ENCODE results near the gene ZNF561. TPM values are rescaled to one million over a fixed set of nuclear protein-coding genes. Genes with fewer than 3 reads are reported as not detected.

Gene ZNF561
- total RNA-seq, 4 donors from 2014 or later: 20.0 to 52.0 (median 26.3) TPM

DNA sequence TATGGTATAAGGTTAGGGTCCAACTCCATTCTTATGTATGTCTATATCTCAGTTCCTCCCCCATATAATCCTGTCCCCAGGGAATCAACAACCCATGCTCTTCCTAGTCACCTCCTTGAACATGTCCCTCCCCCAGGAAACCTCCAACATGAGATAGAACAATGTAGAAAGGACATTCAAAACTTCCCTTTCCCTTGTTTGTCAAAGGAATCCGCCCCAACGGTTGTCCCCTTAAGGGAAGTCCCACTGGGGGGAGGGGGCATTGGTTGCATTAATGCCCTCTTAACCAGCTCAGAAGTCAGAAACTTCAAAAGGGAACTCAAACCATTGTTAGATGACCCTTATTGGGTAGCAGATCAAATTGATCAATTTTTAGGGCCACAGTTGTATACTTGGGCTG is 6.8 kb upstream of the ZNF561 start:
- H3K36me3 ChIP-seq: peaks cover 0 to 6% (median 0%) of the 10 kb centered on the region in 3 donors
- TF ChIP-seq, protein P1, sequence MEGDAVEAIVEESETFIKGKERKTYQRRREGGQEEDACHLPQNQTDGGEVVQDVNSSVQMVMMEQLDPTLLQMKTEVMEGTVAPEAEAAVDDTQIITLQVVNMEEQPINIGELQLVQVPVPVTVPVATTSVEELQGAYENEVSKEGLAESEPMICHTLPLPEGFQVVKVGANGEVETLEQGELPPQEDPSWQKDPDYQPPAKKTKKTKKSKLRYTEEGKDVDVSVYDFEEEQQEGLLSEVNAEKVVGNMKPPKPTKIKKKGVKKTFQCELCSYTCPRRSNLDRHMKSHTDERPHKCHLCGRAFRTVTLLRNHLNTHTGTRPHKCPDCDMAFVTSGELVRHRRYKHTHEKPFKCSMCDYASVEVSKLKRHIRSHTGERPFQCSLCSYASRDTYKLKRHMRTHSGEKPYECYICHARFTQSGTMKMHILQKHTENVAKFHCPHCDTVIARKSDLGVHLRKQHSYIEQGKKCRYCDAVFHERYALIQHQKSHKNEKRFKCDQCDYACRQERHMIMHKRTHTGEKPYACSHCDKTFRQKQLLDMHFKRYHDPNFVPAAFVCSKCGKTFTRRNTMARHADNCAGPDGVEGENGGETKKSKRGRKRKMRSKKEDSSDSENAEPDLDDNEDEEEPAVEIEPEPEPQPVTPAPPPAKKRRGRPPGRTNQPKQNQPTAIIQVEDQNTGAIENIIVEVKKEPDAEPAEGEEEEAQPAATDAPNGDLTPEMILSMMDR (IDR thresholded peaks at IDR 0.05): no peak
- no peak for TF ChIP-seq POLR2A (IDR thresholded peaks at IDR 0.05)
- H3K27ac ChIP-seq: no peak overlapping the region
- DNase-seq: no peak
- no peaks in the 10 kb centered on the region for H3K27me3 ChIP-seq
- H3K4me1 ChIP-seq: no peaks in the 10 kb centered on the region
- H3K4me3 ChIP-seq: no peak overlapping the region
- no peaks in the 10 kb centered on the region for H3K9me3 ChIP-seq

DNA sequence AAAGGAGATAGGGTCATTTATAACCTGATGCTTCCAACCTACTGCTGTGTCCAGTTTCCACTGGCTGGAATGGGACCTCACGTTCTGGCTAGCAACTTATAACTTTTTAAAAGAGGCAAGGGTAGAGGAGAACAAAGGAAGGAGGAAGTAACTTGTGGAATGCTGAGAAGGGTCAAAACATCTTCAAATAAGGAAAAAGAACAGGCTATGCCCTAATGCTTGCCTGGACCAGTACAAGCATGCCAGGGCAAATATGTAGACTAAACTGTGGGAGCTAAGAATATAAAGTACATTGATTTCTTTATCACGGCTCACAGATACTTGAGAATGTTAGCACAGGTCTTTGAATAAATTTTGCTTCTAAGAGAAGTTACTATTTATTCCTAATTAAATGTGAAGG is 1.5 kb upstream of the ZNF561 start:
- no peak for DNase-seq
- Histone ChIP-seq H3K27ac (no peak overlapping the region), H3K27me3 (no peaks in the 10 kb centered on the region), H3K9me3 (no peaks in the 10 kb centered on the region), H3K4me3 (no peak overlapping the region), H3K4me1 (peaks cover 0 to 14% (median 2%) of the 10 kb centered on the region in 4 donors), H3K36me3 (peaks cover 0 to 19% (median 0%) of the 10 kb centered on the region in 3 donors)
- TF ChIP-seq, protein P1 (IDR thresholded peaks at IDR 0.05): no peak
- TF ChIP-seq POLR2A (IDR thresholded peaks at IDR 0.05): no peak

DNA sequence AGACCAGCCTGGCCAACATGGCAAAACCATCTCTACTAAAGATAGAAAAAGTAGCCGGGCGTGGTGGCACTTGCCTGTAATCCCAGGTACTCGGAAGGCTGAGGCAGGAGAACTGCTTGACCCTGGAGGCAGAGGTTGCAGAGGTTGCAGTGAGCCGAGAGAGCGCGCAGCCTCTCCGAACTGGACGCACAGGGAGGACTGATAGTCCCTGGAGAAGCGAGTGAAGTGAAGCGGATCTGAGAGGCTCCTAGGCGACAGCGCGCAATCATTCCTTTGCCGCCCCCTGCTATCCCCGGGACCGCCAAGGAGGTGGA is 233 bp downstream of the ZNF561 start:
- peaks cover 0 to 14% (median 2%) of the 10 kb centered on the region in 4 donors for H3K4me1 ChIP-seq
- no peaks in the 10 kb centered on the region for H3K27me3 ChIP-seq
- TF ChIP-seq, protein P1 (IDR thresholded peaks at IDR 0.05): no peak
- TF ChIP-seq POLR2A (IDR thresholded peaks at IDR 0.05): no peak
- DNase-seq: no peak
- H3K4me3 ChIP-seq: peak overlapping the region; percentile 57 to 94 (median 68)
- peaks cover 0 to 36% (median 0%) of the 10 kb centered on the region in 3 donors for H3K36me3 ChIP-seq
- no peaks in the 10 kb centered on the region for H3K9me3 ChIP-seq
- H3K27ac ChIP-seq: peak overlapping the region; percentile 85 to 90 (median 87)

DNA sequence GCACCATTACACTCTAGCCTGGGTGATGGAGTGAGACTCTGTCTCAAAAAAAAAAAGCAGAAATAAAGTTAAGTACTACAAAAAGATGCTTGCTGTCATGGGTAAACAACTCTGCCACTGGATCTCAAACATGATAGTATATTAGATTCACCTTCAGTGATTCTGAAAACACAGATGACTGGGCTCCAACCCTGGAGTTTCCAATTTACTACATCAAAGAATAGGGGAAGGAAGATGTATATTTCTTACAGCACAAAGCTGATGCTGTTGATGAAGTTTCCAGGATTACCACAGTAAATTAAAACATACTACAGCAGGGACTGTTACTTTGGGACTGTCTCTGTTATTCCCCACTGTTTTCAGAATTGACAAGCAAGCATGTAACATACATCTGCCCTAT is 5.2 kb downstream of the ZNF561 start:
- no peak overlapping the region for H3K27ac ChIP-seq
- DNase-seq: no peak
- no peak overlapping the region for H3K4me3 ChIP-seq
- peaks cover 0 to 9% (median 0%) of the 10 kb centered on the region in 4 donors for H3K4me1 ChIP-seq
- H3K27me3 ChIP-seq: no peaks in the 10 kb centered on the region
- TF ChIP-seq, protein P1 (IDR thresholded peaks at IDR 0.05): no peak
- TF ChIP-seq POLR2A (IDR thresholded peaks at IDR 0.05): no peak
- peaks cover 0 to 86% (median 14%) of the 10 kb centered on the region in 3 donors for H3K36me3 ChIP-seq
- H3K9me3 ChIP-seq: peaks cover 0 to 28% (median 9%) of the 10 kb centered on the region in 4 donors

DNA sequence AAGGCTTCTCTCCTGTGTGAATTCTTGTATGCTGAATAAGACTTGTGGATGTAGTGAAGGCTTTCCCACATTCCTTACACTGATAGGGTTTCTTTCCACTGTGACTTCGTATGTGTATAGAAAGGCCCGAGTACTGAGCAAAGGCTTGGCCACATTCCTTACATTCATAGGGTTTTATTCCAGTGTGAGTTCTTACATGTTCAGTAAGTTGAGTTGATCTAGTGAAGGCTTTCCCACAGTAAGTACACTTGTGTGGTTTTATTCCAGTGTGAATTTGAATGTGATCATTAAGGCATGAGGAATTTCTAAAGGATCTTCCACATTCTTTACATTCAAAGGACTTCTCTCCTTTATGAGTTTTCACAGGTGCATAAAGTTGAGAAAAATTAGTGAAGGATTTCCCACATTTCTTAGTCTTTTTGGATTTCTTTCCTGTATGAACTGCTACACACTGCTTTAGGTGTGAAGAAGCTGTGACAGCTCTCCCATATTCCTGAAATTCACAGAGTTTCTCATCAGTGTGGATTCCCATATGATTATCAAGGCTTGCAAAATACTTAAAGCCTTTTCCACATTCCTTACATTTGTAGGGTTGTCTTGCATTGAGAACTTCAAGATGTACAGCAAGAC is 10.4 kb downstream of the ZNF561 start:
- peaks cover 0 to 74% (median 14%) of the 10 kb centered on the region in 3 donors for H3K36me3 ChIP-seq

More for the DNA sequence above, 10.4 kb downstream of the ZNF561 start:
- Histone ChIP-seq H3K9me3 (peaks cover 0 to 62% (median 15%) of the 10 kb centered on the region in 4 donors), H3K27me3 (no peaks in the 10 kb centered on the region), H3K27ac (no peak overlapping the region), H3K4me3 (no peak overlapping the region), H3K4me1 (no peaks in the 10 kb centered on the region)
- no peak for TF ChIP-seq POLR2A (IDR thresholded peaks at IDR 0.05)
- TF ChIP-seq, protein P1 (IDR thresholded peaks at IDR 0.05): no peak
- no peak for DNase-seq
